Prostate gland (tissue), 2 donors: ENCODE data around the gene SCO2.

Experiments
- POLR2A ChIP-seq: fragments of 450-650 bp; IDR thresholded peaks from one replicate; pipeline ENCODE4 v1.6.1; 2016; ENCODE audit warnings: antibody characterized with exemption, mild to moderate bottlenecking
- POLR2AphosphoS5 ChIP-seq: sonication (generic); formaldehyde crosslinking; IDR thresholded peaks from one replicate; pipeline ENCODE4 v1.6.1; 2017; ENCODE audit warnings: antibody characterized with exemption
- TF ChIP-seq, protein P1 (sequence below), 4 experiments: fragments of 200-600 bp in 2 of 4; fragments of 450-650 bp in 2 of 4; sonication (generic) in 2 of 4; IDR thresholded peaks; 1 replicate in 3 of 4; 2 replicates in 1 of 4; pipeline ENCODE4 v1.5.1; 2016 to 2019; ENCODE audit warnings: antibody characterized with exemption in 4 of 4, mild to moderate bottlenecking in 2 of 4, moderate library complexity in 2 of 4

DNA sequence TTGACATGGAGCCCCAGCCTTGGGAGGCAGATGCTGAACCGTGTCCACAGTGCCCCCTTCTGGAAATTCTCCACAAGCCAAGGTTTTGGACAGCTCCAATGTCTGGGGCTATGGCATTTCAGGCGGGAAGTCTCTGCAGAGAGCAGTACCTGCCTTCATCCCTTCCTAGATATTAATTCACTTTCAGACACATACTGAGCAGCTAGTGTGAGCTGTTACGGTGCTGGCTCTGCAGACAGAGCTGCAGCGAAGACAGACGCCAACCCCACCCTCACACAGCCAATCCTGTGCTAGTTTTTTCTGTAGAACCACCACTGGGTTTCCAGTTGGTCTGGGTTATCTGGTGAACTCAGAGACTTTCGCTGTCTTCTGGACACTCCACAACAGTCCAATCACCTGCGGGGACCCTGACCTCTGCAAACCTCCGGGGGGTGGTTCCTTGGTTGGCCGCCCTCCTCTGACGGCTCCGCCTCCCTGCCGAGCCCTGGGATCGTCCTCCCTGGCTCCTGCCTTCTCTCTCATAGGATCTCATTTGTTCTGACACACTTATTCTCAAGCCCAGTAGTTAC lies 27.0 kb downstream of the SCO2 start:
- TF ChIP-seq, protein P1, sequence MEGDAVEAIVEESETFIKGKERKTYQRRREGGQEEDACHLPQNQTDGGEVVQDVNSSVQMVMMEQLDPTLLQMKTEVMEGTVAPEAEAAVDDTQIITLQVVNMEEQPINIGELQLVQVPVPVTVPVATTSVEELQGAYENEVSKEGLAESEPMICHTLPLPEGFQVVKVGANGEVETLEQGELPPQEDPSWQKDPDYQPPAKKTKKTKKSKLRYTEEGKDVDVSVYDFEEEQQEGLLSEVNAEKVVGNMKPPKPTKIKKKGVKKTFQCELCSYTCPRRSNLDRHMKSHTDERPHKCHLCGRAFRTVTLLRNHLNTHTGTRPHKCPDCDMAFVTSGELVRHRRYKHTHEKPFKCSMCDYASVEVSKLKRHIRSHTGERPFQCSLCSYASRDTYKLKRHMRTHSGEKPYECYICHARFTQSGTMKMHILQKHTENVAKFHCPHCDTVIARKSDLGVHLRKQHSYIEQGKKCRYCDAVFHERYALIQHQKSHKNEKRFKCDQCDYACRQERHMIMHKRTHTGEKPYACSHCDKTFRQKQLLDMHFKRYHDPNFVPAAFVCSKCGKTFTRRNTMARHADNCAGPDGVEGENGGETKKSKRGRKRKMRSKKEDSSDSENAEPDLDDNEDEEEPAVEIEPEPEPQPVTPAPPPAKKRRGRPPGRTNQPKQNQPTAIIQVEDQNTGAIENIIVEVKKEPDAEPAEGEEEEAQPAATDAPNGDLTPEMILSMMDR (IDR thresholded peaks at IDR 0.05) = peak in 3 of 4 experiments; percentile 41 to 71 (median 58)
- TF ChIP-seq POLR2A (no peak), POLR2AphosphoS5 (peak; percentile 16)
